Esophagus squamous epithelium (tissue), 5 donors: ENCODE results near the gene SAYSD1. TPM values are rescaled to one million over a fixed set of nuclear protein-coding genes. Genes with fewer than 3 reads are reported as not detected.

Experiments used
- DNase-seq: peaks from one replicate; lab custom pipeline; 2025; lab: John Stamatoyannopoulos, UW
- H3K27ac ChIP-seq, 4 donors: fragments of 200-600 bp; sonication (generic); one replicate each; pipeline ENCODE4 v1.5.1; 2016 to 2019; ENCODE audit warnings: mild to moderate bottlenecking in 1 of 4
- H3K27me3 ChIP-seq, 4 donors: fragments of 200-600 bp; sonication (generic); 1 replicate in 3 of 4; 2 replicates in 1 of 4; pipeline versions ENCODE4 v1.5.1 to v1.6.0; 2017 to 2021; ENCODE audit warnings: antibody characterized with exemption in 1 of 4
- H3K36me3 ChIP-seq, 3 donors: fragments of 200-600 bp; sonication (generic); one replicate each; pipeline ENCODE4 v1.5.1; 2016 to 2019
- H3K4me1 ChIP-seq, 3 donors: fragments of 200-600 bp; sonication (generic); one replicate each; pipeline ENCODE4 v1.5.1; 2017 to 2019
- H3K4me3 ChIP-seq, 4 donors: fragments of 200-600 bp; sonication (generic); 1 replicate in 3 of 4; 2 replicates in 1 of 4; pipeline ENCODE4 v1.5.1; 2016 to 2019; ENCODE audit warnings: mild to moderate bottlenecking in 2 of 4, moderate library complexity in 1 of 4
- H3K9me3 ChIP-seq, 3 donors: fragments of 200-600 bp; sonication (generic); one replicate each; pipeline ENCODE4 v1.5.1; 2016 to 2019
- POLR2A ChIP-seq, 4 donors: fragments of 450-650 bp; IDR thresholded peaks; one replicate each; pipeline ENCODE4 v1.6.1; 2017; ENCODE audit warnings: antibody characterized with exemption in 4 of 4, mild to moderate bottlenecking in 4 of 4, moderate library complexity in 3 of 4
- WGBS, 2 donors: methylation state at CpG; one replicate each; pipeline ENCODE4 v1.1.5; 2018; 5-methylcytosine and 5-hydroxymethylcytosine counted together
- intact Hi-C: fragments of 100-400 bp; cut with DNase I; formaldehyde crosslinking; loops from one replicate; pipeline ENCODE4 v1.15.0; 2022
- total RNA-seq, 4 donors: library from RNA; depleted of rRNA; stranded (reverse); fragments of >200 nt; gene quantifications; one replicate each; pipeline ENCODE4 v1.1.0, GENCODE V29; 2016
- TF ChIP-seq, protein P1 (sequence below), 6 experiments: fragments of 450-650 bp in 4 of 6; fragments of 200-600 bp in 2 of 6; sonication (generic) in 2 of 6; IDR thresholded peaks; one replicate each; pipeline ENCODE4 v1.5.1; 2016 to 2019; ENCODE audit warnings: antibody characterized with exemption in 6 of 6, mild to moderate bottlenecking in 4 of 6, moderate library complexity in 4 of 6
- donor health status: DM: yes; HTN: yes; CAD: no.

The SAYSD1 gene
- total RNA-seq, 4 donors from 2014 or later = 11.0 to 12.6 (median 11.6) TPM

DNA sequence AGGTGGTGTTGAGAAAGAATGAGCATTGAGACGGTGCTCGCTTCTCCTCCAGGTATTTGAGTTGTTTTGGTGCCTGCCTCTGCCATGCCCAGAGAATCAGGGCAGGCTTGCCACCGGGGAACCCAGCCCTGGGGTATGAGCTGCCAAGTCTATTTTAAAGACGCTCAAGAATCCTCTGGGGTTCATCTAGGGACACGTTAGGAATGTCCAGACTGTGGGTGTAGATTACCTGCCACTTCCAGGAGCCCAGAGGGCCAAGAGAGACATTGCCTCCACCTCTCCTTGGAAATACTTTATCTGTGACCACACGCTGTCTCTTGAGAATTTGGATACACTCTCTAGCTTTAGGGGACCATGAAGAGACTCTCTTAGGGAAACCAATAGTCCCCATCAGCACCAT lies 28.3 kb downstream of the SAYSD1 start:
- Histone ChIP-seq H3K4me1 (peaks cover 0 to 3% (median 0%) of the 10 kb centered on the region in 3 donors), H3K27ac (no peak overlapping the region), H3K36me3 (no peaks in the 10 kb centered on the region), H3K27me3 (peaks cover 0 to 52% (median 0%) of the 10 kb centered on the region in 4 donors), H3K4me3 (no peak overlapping the region), H3K9me3 (no peaks in the 10 kb centered on the region)
- TF ChIP-seq, protein P1, sequence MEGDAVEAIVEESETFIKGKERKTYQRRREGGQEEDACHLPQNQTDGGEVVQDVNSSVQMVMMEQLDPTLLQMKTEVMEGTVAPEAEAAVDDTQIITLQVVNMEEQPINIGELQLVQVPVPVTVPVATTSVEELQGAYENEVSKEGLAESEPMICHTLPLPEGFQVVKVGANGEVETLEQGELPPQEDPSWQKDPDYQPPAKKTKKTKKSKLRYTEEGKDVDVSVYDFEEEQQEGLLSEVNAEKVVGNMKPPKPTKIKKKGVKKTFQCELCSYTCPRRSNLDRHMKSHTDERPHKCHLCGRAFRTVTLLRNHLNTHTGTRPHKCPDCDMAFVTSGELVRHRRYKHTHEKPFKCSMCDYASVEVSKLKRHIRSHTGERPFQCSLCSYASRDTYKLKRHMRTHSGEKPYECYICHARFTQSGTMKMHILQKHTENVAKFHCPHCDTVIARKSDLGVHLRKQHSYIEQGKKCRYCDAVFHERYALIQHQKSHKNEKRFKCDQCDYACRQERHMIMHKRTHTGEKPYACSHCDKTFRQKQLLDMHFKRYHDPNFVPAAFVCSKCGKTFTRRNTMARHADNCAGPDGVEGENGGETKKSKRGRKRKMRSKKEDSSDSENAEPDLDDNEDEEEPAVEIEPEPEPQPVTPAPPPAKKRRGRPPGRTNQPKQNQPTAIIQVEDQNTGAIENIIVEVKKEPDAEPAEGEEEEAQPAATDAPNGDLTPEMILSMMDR (IDR thresholded peaks at IDR 0.05) = no peak
- no peak for DNase-seq
- intact Hi-C loops = no loop called here
- WGBS, 2 donors = 60 to 62% methylated on average over 3 to 6 of the region's 6 CpGs

GRCh38 chr6:39086294-39086693 lies 28.7 kb downstream of the SAYSD1 start:
- peaks cover 0 to 3% (median 0%) of the 10 kb centered on the region in 3 donors for H3K4me1 ChIP-seq
- no peaks in the 10 kb centered on the region for H3K36me3 ChIP-seq
- peaks cover 0 to 52% (median 0%) of the 10 kb centered on the region in 4 donors for H3K27me3 ChIP-seq
- 68 to 82% methylated on average over 4 to 7 of the region's 7 CpGs for WGBS, 2 donors
- no peak overlapping the region for H3K4me3 ChIP-seq
- intact Hi-C loops = no loop called here
- no peak for TF ChIP-seq POLR2A (IDR thresholded peaks at IDR 0.05)
- TF ChIP-seq, protein P1 (IDR thresholded peaks at IDR 0.05) = no peak
- no peaks in the 10 kb centered on the region for H3K9me3 ChIP-seq
- no peak overlapping the region for H3K27ac ChIP-seq
- no peak for DNase-seq

- DNase-seq = no peak
- Histone ChIP-seq H3K27me3 (peaks cover 0 to 52% (median 0%) of the 10 kb centered on the region in 4 donors), H3K4me3 (no peak overlapping the region), H3K4me1 (peaks cover 0 to 3% (median 0%) of the 10 kb centered on the region in 3 donors), H3K27ac (no peak overlapping the region), H3K36me3 (no peaks in the 10 kb centered on the region), H3K9me3 (no peaks in the 10 kb centered on the region)
- intact Hi-C loops = no loop called here
- WGBS, 2 donors = 70 to 79% methylated on average over 5 of the region's 5 CpGs
- TF ChIP-seq, protein P1 (IDR thresholded peaks at IDR 0.05) = no peak
- TF ChIP-seq POLR2A (IDR thresholded peaks at IDR 0.05) = no peak
Measured at GRCh38 chr6:39085129-39085797, 29.7 kb downstream of the SAYSD1 start.

- WGBS, 2 donors = 75 to 100% methylated on average over 4 of the region's 7 CpGs
- Histone ChIP-seq H3K27me3 (peaks cover 0 to 50% (median 0%) of the 10 kb centered on the region in 4 donors), H3K4me3 (no peak overlapping the region), H3K4me1 (peaks cover 0 to 3% (median 0%) of the 10 kb centered on the region in 3 donors), H3K9me3 (no peaks in the 10 kb centered on the region), H3K36me3 (no peaks in the 10 kb centered on the region), H3K27ac (no peak overlapping the region)
- no peak for DNase-seq
- no peak for TF ChIP-seq POLR2A (IDR thresholded peaks at IDR 0.05)
- TF ChIP-seq, protein P1 (IDR thresholded peaks at IDR 0.05) = no peak
- intact Hi-C loops = no loop called here
Measured at GRCh38 chr6:39084506-39084905, 30.5 kb downstream of the SAYSD1 start.

GRCh38 chr6:39083231-39083634 lies 31.8 kb downstream of the SAYSD1 start:
- TF ChIP-seq POLR2A (IDR thresholded peaks at IDR 0.05) = no peak
- TF ChIP-seq, protein P1 (IDR thresholded peaks at IDR 0.05) = no peak
- Histone ChIP-seq H3K4me1 (no peaks in the 10 kb centered on the region), H3K27me3 (peaks cover 0 to 44% (median 0%) of the 10 kb centered on the region in 4 donors), H3K27ac (no peak overlapping the region), H3K9me3 (no peaks in the 10 kb centered on the region), H3K4me3 (no peak overlapping the region), H3K36me3 (no peaks in the 10 kb centered on the region)
- DNase-seq = no peak
- intact Hi-C loops = no loop called here
- WGBS, 2 donors = 0% methylated on average over 1 of the region's 2 CpGs; no CpG with 5 or more reads in 1 of the 2 donors
